ENCODE data around the gene SLC38A9.
"Not testable (repeated sequence)": the region's sequence is repeated elsewhere in the genome, so short reads cannot be mapped to it uniquely, and the experiment has no call there.

The SLC38A9 gene

GRCh38 chr5:55702598-55703345 is 9.4 kb downstream of the SLC38A9 start:
- no peak for DNase-seq (ENCODE audit: low read depth)

GRCh38 chr5:55701462-55702103 is 10.5 kb downstream of the SLC38A9 start:
- DNase-seq (ENCODE audit: low read depth), result no peak

- no peak for DNase-seq (ENCODE audit: low read depth)
Measured at GRCh38 chr5:55700745-55701144, 11.4 kb downstream of the SLC38A9 start.

GRCh38 chr5:55699041-55699688 is 13.0 kb downstream of the SLC38A9 start:
- DNase-seq (ENCODE audit: low read depth), result no peak

GRCh38 chr5:55696704-55697103 is 15.4 kb downstream of the SLC38A9 start:
- DNase-seq (ENCODE audit: low read depth), result not testable (repeated sequence)

GRCh38 chr5:55694152-55694830 is 17.8 kb downstream of the SLC38A9 start:
- DNase-seq (ENCODE audit: low read depth), result no peak

GRCh38 chr5:55692509-55692908 is 19.6 kb downstream of the SLC38A9 start:
- no peak for DNase-seq (ENCODE audit: low read depth)

- DNase-seq (ENCODE audit: low read depth), result no peak
Measured at GRCh38 chr5:55692106-55692417, 20.1 kb downstream of the SLC38A9 start.

- DNase-seq (ENCODE audit: low read depth), result no peak
Measured at GRCh38 chr5:55691265-55692105, 20.6 kb downstream of the SLC38A9 start.

GRCh38 chr5:55682071-55682470 is 30.1 kb downstream of the SLC38A9 start:
- DNase-seq (ENCODE audit: low read depth), result no peak

GRCh38 chr5:55681301-55681700 is 30.8 kb downstream of the SLC38A9 start:
- DNase-seq (ENCODE audit: low read depth), result no peak

- no peak for DNase-seq (ENCODE audit: low read depth)
Measured at GRCh38 chr5:55680353-55680752, 31.8 kb downstream of the SLC38A9 start.

- DNase-seq (ENCODE audit: low read depth), result no peak
Measured at GRCh38 chr5:55679556-55679955, 32.6 kb downstream of the SLC38A9 start.

GRCh38 chr5:55675119-55675518 is 37.0 kb downstream of the SLC38A9 start:
- no peak for DNase-seq (ENCODE audit: low read depth)

- no peak for DNase-seq (ENCODE audit: low read depth)
Measured at GRCh38 chr5:55674340-55674739, 37.8 kb downstream of the SLC38A9 start.

- DNase-seq (ENCODE audit: low read depth), result no peak
Measured at GRCh38 chr5:55672477-55672911, 39.6 kb downstream of the SLC38A9 start.

- DNase-seq (ENCODE audit: low read depth), result no peak
Measured at GRCh38 chr5:55671975-55672374, 40.1 kb downstream of the SLC38A9 start.

- no peak for DNase-seq (ENCODE audit: low read depth)
Measured at GRCh38 chr5:55668356-55668755, 43.8 kb downstream of the SLC38A9 start.

- DNase-seq (ENCODE audit: low read depth), result no peak
Measured at GRCh38 chr5:55667938-55668337, 44.2 kb downstream of the SLC38A9 start.

- no peak for DNase-seq (ENCODE audit: low read depth)
Measured at GRCh38 chr5:55665065-55665464, 47.1 kb downstream of the SLC38A9 start.

GRCh38 chr5:55657443-55657842 is 54.7 kb downstream of the SLC38A9 start:
- DNase-seq (ENCODE audit: low read depth), result no peak

GRCh38 chr5:55650386-55650785 is 61.7 kb downstream of the SLC38A9 start:
- no peak for DNase-seq (ENCODE audit: low read depth)
